HCT116 (cell line): ENCODE data around the gene FAM117A.

Experiments
- EZH2 ChIP-seq: fragments of 200-600 bp; sonication (generic); IDR thresholded peaks from 2 replicates; pipeline ENCODE4 v1.6.1; 2017; ENCODE audit warnings: antibody characterized with exemption, mixed run types
- POLR2A ChIP-seq: IDR thresholded peaks from 2 replicates; pipeline ENCODE4 v1.7.0; 2011; ENCODE audit warnings: borderline replicate concordance; ENCODE audit not compliant: insufficient read depth, insufficient read length; ENCODE audit errors: extremely low read depth
- POLR2AphosphoS5 ChIP-seq: IDR thresholded peaks from 2 replicates; pipeline ENCODE4 v1.6.1; 2011; ENCODE audit warnings: mild to moderate bottlenecking, low read depth, low read length, moderate library complexity
- SP1 ChIP-seq: IDR thresholded peaks from 2 replicates; pipeline ENCODE4 v1.6.1; 2012; ENCODE audit warnings: low read depth
- YY1 ChIP-seq: IDR thresholded peaks from 2 replicates; pipeline ENCODE4 v1.6.1; 2011; ENCODE audit warnings: low read length, low read depth, moderate library complexity, mild to moderate bottlenecking; ENCODE audit not compliant: insufficient replicate concordance; ENCODE audit errors: extremely low read depth
- ZFX ChIP-seq: fragments of 450-650 bp; IDR thresholded peaks from 2 replicates; pipeline ENCODE4 v1.6.1; 2017
- TF ChIP-seq, protein P1 (sequence below), 3 experiments: fragments of 200-600 bp in 1 of 3; sonication (generic) in 1 of 3; IDR thresholded peaks in 2 of 3; conservative IDR thresholded peaks in 1 of 3; 2 replicates each; pipeline ENCODE4 v1.5.1; 2012 to 2017; ENCODE audit warnings: low read depth in 2 of 3, low read length in 2 of 3, antibody characterized with exemption in 1 of 3, borderline replicate concordance in 1 of 3, control low read depth in 1 of 3, mild to moderate bottlenecking in 1 of 3, mixed read lengths in 1 of 3, mixed run types in 1 of 3, moderate library complexity in 1 of 3; ENCODE audit not compliant: insufficient read depth in 1 of 3
- TF ChIP-seq, protein P2 (sequence below): IDR thresholded peaks from 2 replicates; pipeline ENCODE4 v1.6.1; 2012; ENCODE audit warnings: low read depth
- TF ChIP-seq, protein P3 (sequence below): IDR thresholded peaks from 2 replicates; pipeline ENCODE4 v1.6.1; 2012

DNA sequence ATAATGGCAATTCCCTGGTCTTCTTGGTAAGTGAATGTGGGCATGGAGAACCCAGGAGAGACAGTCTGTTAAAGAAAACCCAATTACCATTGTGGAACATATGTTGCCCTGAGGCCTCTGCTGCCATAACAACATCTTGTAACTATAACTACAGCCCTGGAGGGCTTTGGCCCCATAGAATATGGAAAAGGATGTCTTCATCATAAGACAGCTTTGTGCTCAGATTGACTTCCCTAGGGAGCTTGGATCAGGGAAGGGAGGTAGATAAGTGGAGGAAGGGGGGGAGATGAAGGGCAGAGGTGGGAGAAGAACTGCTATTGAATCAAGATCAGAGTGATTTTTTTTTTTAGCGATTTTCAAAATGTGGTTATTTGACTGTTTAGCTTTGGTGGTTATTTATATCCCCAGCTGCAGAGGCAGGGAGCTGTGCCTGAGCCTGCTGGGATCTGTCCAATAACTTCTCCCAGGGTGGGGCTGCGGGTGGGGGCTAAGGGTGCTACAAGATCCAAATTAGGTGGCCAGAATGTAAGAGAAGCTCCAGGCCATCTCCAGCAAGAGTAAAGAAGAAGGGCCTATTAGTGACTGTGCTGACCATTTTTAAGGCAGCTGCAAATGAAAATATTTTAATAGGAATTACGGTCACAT lies 19.3 kb upstream of the FAM117A start:
- TF ChIP-seq, protein P1, sequence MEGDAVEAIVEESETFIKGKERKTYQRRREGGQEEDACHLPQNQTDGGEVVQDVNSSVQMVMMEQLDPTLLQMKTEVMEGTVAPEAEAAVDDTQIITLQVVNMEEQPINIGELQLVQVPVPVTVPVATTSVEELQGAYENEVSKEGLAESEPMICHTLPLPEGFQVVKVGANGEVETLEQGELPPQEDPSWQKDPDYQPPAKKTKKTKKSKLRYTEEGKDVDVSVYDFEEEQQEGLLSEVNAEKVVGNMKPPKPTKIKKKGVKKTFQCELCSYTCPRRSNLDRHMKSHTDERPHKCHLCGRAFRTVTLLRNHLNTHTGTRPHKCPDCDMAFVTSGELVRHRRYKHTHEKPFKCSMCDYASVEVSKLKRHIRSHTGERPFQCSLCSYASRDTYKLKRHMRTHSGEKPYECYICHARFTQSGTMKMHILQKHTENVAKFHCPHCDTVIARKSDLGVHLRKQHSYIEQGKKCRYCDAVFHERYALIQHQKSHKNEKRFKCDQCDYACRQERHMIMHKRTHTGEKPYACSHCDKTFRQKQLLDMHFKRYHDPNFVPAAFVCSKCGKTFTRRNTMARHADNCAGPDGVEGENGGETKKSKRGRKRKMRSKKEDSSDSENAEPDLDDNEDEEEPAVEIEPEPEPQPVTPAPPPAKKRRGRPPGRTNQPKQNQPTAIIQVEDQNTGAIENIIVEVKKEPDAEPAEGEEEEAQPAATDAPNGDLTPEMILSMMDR (IDR thresholded peaks at IDR 0.05 in 2 of 3, conservative IDR thresholded peaks at IDR 0.05 in 1 of 3; ENCODE audit: borderline replicate concordance in 1 of 3, insufficient read depth in 1 of 3, low read depth in 2 of 3, low read length in 2 of 3): no peak
- TF ChIP-seq SP1: no peak
- no peak for TF ChIP-seq YY1
- TF ChIP-seq, protein P2, sequence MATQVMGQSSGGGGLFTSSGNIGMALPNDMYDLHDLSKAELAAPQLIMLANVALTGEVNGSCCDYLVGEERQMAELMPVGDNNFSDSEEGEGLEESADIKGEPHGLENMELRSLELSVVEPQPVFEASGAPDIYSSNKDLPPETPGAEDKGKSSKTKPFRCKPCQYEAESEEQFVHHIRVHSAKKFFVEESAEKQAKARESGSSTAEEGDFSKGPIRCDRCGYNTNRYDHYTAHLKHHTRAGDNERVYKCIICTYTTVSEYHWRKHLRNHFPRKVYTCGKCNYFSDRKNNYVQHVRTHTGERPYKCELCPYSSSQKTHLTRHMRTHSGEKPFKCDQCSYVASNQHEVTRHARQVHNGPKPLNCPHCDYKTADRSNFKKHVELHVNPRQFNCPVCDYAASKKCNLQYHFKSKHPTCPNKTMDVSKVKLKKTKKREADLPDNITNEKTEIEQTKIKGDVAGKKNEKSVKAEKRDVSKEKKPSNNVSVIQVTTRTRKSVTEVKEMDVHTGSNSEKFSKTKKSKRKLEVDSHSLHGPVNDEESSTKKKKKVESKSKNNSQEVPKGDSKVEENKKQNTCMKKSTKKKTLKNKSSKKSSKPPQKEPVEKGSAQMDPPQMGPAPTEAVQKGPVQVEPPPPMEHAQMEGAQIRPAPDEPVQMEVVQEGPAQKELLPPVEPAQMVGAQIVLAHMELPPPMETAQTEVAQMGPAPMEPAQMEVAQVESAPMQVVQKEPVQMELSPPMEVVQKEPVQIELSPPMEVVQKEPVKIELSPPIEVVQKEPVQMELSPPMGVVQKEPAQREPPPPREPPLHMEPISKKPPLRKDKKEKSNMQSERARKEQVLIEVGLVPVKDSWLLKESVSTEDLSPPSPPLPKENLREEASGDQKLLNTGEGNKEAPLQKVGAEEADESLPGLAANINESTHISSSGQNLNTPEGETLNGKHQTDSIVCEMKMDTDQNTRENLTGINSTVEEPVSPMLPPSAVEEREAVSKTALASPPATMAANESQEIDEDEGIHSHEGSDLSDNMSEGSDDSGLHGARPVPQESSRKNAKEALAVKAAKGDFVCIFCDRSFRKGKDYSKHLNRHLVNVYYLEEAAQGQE: no peak
- TF ChIP-seq, protein P3, sequence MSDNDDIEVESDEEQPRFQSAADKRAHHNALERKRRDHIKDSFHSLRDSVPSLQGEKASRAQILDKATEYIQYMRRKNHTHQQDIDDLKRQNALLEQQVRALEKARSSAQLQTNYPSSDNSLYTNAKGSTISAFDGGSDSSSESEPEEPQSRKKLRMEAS: no peak
- no peak for TF ChIP-seq ZFX
- TF ChIP-seq POLR2A: no peak
- TF ChIP-seq POLR2AphosphoS5: no peak
- no peak for TF ChIP-seq EZH2
